ENCODE measurements around the gene CACNA1A.
A peak's percentile ranks its signal among the peaks of the same experiment; 100 is the strongest.
"Not testable (repeated sequence)": the region's sequence is repeated elsewhere in the genome, so short reads cannot be mapped to it uniquely, and the experiment has no call there.

Gene CACNA1A

GRCh38 chr19:13181747-13182388 is 324.4 kb downstream of the CACNA1A start:
- H3K18ac ChIP-seq (ENCODE audit: low read length): no peak overlapping the region
- DNase-seq: no peak
- H3K9me3 ChIP-seq (ENCODE audit: insufficient read depth, low read depth, low read length): no peaks in the 10 kb centered on the region
- H2BK12ac ChIP-seq (ENCODE audit: low read length): no peak overlapping the region
- H3K14ac ChIP-seq (ENCODE audit: low read length): no peak overlapping the region
- H3K4me1 ChIP-seq (ENCODE audit: control insufficient read depth in 1 of 2, insufficient read depth in 2 of 2, low read length in 2 of 2): no peaks in the 10 kb centered on the region
- H3K27me3 ChIP-seq (ENCODE audit: insufficient read depth, low read length): no peaks in the 10 kb centered on the region
- no peaks in the 10 kb centered on the region for H3K79me1 ChIP-seq (ENCODE audit: low read length)
- no peaks in the 10 kb centered on the region for H3K36me3 ChIP-seq (ENCODE audit: control insufficient read depth in 1 of 2, insufficient read depth in 2 of 2, low read length in 2 of 2)
- no peak overlapping the region for H3K4me3 ChIP-seq (ENCODE audit: low read depth, low read length)
- H4K12ac ChIP-seq (ENCODE audit: low read depth, low read length): no peak overlapping the region
- H3K79me2 ChIP-seq (ENCODE audit: control insufficient read depth, insufficient read depth, low read length, poor library complexity): no peaks in the 10 kb centered on the region
- H4K8ac ChIP-seq (ENCODE audit: low read depth, low read length): no peak overlapping the region
- peak overlapping the region; percentile 26 for H4K91ac ChIP-seq (ENCODE audit: low read depth, low read length)
- WGBS (ENCODE audit: extremely low coverage, insufficient coverage, insufficient read length): no CpG with 5 or more reads among the region's 16 CpGs
- H2BK5ac ChIP-seq (ENCODE audit: low read depth, low read length, poor library complexity): no peak overlapping the region
- H3K23ac ChIP-seq (ENCODE audit: low read length): no peak overlapping the region
- H3K4me2 ChIP-seq (ENCODE audit: low read length): no peak overlapping the region
- H2BK120ac ChIP-seq (ENCODE audit: insufficient read depth, low read length, poor library complexity): no peak overlapping the region
- no peak overlapping the region for H3K4ac ChIP-seq (ENCODE audit: low read depth, low read length)
- no peak overlapping the region for H3K27ac ChIP-seq (ENCODE audit: low read depth, low read length)
- no peak overlapping the region for H2AK5ac ChIP-seq (ENCODE audit: low read length)
- H3K9ac ChIP-seq (ENCODE audit: low read length): no peak overlapping the region
- no peak overlapping the region for H2AFZ ChIP-seq (ENCODE audit: insufficient read depth, low read length, poor library complexity)

GRCh38 chr19:13178291-13178690 is 328.0 kb downstream of the CACNA1A start:
- H3K36me3 ChIP-seq (ENCODE audit: control insufficient read depth in 1 of 2, insufficient read depth in 2 of 2, low read length in 2 of 2); H3K14ac ChIP-seq (ENCODE audit: low read length); H2BK120ac ChIP-seq (ENCODE audit: insufficient read depth, low read length, poor library complexity); H3K23ac ChIP-seq (ENCODE audit: low read length); H3K4me3 ChIP-seq (ENCODE audit: low read depth, low read length); H3K9me3 ChIP-seq (ENCODE audit: insufficient read depth, low read depth, low read length); H3K9ac ChIP-seq (ENCODE audit: low read length); H3K4me1 ChIP-seq (ENCODE audit: control insufficient read depth in 1 of 2, insufficient read depth in 2 of 2, low read length in 2 of 2); H3K79me2 ChIP-seq (ENCODE audit: control insufficient read depth, insufficient read depth, low read length, poor library complexity); H2AFZ ChIP-seq (ENCODE audit: insufficient read depth, low read length, poor library complexity); H2BK5ac ChIP-seq (ENCODE audit: low read depth, low read length, poor library complexity); H4K12ac ChIP-seq (ENCODE audit: low read depth, low read length); H4K91ac ChIP-seq (ENCODE audit: low read depth, low read length); H3K79me1 ChIP-seq (ENCODE audit: low read length); H3K18ac ChIP-seq (ENCODE audit: low read length); H3K27me3 ChIP-seq (ENCODE audit: insufficient read depth, low read length); DNase-seq; H3K27ac ChIP-seq (ENCODE audit: low read depth, low read length); H2BK12ac ChIP-seq (ENCODE audit: low read length); H2AK5ac ChIP-seq (ENCODE audit: low read length); H3K4me2 ChIP-seq (ENCODE audit: low read length); H4K8ac ChIP-seq (ENCODE audit: low read depth, low read length); H3K4ac ChIP-seq (ENCODE audit: low read depth, low read length): not testable (repeated sequence)
- WGBS (ENCODE audit: extremely low coverage, insufficient coverage, insufficient read length): no CpG with 5 or more reads among the region's 10 CpGs

GRCh38 chr19:13177584-13177983 is 328.7 kb downstream of the CACNA1A start:
- H2BK12ac ChIP-seq (ENCODE audit: low read length); H3K27ac ChIP-seq (ENCODE audit: low read depth, low read length); H3K4me2 ChIP-seq (ENCODE audit: low read length); H4K8ac ChIP-seq (ENCODE audit: low read depth, low read length); H2AK5ac ChIP-seq (ENCODE audit: low read length); H3K18ac ChIP-seq (ENCODE audit: low read length); H2BK5ac ChIP-seq (ENCODE audit: low read depth, low read length, poor library complexity); H4K12ac ChIP-seq (ENCODE audit: low read depth, low read length); H3K23ac ChIP-seq (ENCODE audit: low read length); H3K4me3 ChIP-seq (ENCODE audit: low read depth, low read length); H3K14ac ChIP-seq (ENCODE audit: low read length); DNase-seq; H2AFZ ChIP-seq (ENCODE audit: insufficient read depth, low read length, poor library complexity); H3K36me3 ChIP-seq (ENCODE audit: control insufficient read depth in 1 of 2, insufficient read depth in 2 of 2, low read length in 2 of 2); H4K91ac ChIP-seq (ENCODE audit: low read depth, low read length); H3K4ac ChIP-seq (ENCODE audit: low read depth, low read length); H3K4me1 ChIP-seq (ENCODE audit: control insufficient read depth in 1 of 2, insufficient read depth in 2 of 2, low read length in 2 of 2); H3K79me1 ChIP-seq (ENCODE audit: low read length); H3K9me3 ChIP-seq (ENCODE audit: insufficient read depth, low read depth, low read length); H3K27me3 ChIP-seq (ENCODE audit: insufficient read depth, low read length); H3K79me2 ChIP-seq (ENCODE audit: control insufficient read depth, insufficient read depth, low read length, poor library complexity); H2BK120ac ChIP-seq (ENCODE audit: insufficient read depth, low read length, poor library complexity); H3K9ac ChIP-seq (ENCODE audit: low read length): not testable (repeated sequence)
- no CpG with 5 or more reads among the region's 5 CpGs for WGBS (ENCODE audit: extremely low coverage, insufficient coverage, insufficient read length)

GRCh38 chr19:13176345-13176744 is 329.9 kb downstream of the CACNA1A start:
- WGBS (ENCODE audit: extremely low coverage, insufficient coverage, insufficient read length): no CpG with 5 or more reads among the region's 8 CpGs
- Histone ChIP-seq H3K23ac (ENCODE audit: low read length) (no peak overlapping the region), H3K18ac (ENCODE audit: low read length) (no peak overlapping the region), H2AFZ (ENCODE audit: insufficient read depth, low read length, poor library complexity) (no peak overlapping the region), H3K27ac (ENCODE audit: low read depth, low read length) (no peak overlapping the region), H3K36me3 (ENCODE audit: control insufficient read depth in 1 of 2, insufficient read depth in 2 of 2, low read length in 2 of 2) (no peaks in the 10 kb centered on the region), H3K27me3 (ENCODE audit: insufficient read depth, low read length) (no peaks in the 10 kb centered on the region), H2BK12ac (ENCODE audit: low read length) (no peak overlapping the region), H3K79me2 (ENCODE audit: control insufficient read depth, insufficient read depth, low read length, poor library complexity) (no peaks in the 10 kb centered on the region), H3K79me1 (ENCODE audit: low read length) (peaks cover 7% of the 10 kb centered on the region), H4K12ac (ENCODE audit: low read depth, low read length) (no peak overlapping the region), H3K4me3 (ENCODE audit: low read depth, low read length) (no peak overlapping the region), H2BK120ac (ENCODE audit: insufficient read depth, low read length, poor library complexity) (no peak overlapping the region), H3K9me3 (ENCODE audit: insufficient read depth, low read depth, low read length) (no peaks in the 10 kb centered on the region), H3K4ac (ENCODE audit: low read depth, low read length) (no peak overlapping the region), H3K4me1 (ENCODE audit: control insufficient read depth in 1 of 2, insufficient read depth in 2 of 2, low read length in 2 of 2) (peaks cover 8 to 10% of the 10 kb centered on the region in 2 experiments), H4K91ac (ENCODE audit: low read depth, low read length) (no peak overlapping the region), H2BK5ac (ENCODE audit: low read depth, low read length, poor library complexity) (no peak overlapping the region), H3K4me2 (ENCODE audit: low read length) (no peak overlapping the region), H3K9ac (ENCODE audit: low read length) (no peak overlapping the region), H4K8ac (ENCODE audit: low read depth, low read length) (no peak overlapping the region), H2AK5ac (ENCODE audit: low read length) (peak overlapping the region; percentile 87), H3K14ac (ENCODE audit: low read length) (no peak overlapping the region)
- no peak for DNase-seq

All from trophoblast cell (in vitro differentiated cells and primary cell).